Transverse colon (tissue), 4 donors: ENCODE results near the gene FITM1. TPM values are rescaled to one million over a fixed set of nuclear protein-coding genes. Genes with fewer than 3 reads are reported as not detected.

Source experiments
- DNase-seq: peaks from one replicate; pipeline ENCODE4 v3.0.0-alpha.2; 2019
- H3K27ac ChIP-seq, 4 donors: fragments of 200-600 bp; sonication (generic); 2 replicates each; pipeline ENCODE4 v1.5.1; 2016 to 2018; ENCODE audit warnings: inconsistent platforms in 4 of 4
- H3K27me3 ChIP-seq: fragments of 200-600 bp; sonication (generic); 2 replicates; pipeline ENCODE4 v1.5.1; 2017; ENCODE audit warnings: inconsistent platforms
- H3K36me3 ChIP-seq, 4 donors: fragments of 200-600 bp; sonication (generic); 2 replicates each; pipeline ENCODE4 v1.5.1; 2017 to 2019; ENCODE audit warnings: inconsistent platforms in 4 of 4
- H3K4me1 ChIP-seq, 4 donors: fragments of 200-600 bp; sonication (generic); 2 replicates each; pipeline ENCODE4 v1.5.1; 2017 to 2020; ENCODE audit warnings: inconsistent platforms in 4 of 4
- H3K4me3 ChIP-seq, 4 donors: fragments of 200-600 bp; sonication (generic); 1 replicate in 1 of 4; 2 replicates in 3 of 4; pipeline versions ENCODE4 v1.5.1 to v1.6.1; 2017 to 2019; ENCODE audit warnings: inconsistent platforms in 4 of 4
- H3K9me3 ChIP-seq, 2 donors: fragments of 200-600 bp; sonication (generic); 2 replicates each; pipeline ENCODE4 v1.5.1; 2017 to 2019; ENCODE audit warnings: inconsistent platforms in 2 of 2
- EP300 ChIP-seq: sonication (generic); formaldehyde crosslinking; IDR thresholded peaks from one replicate; pipeline ENCODE4 v1.6.1; 2017; ENCODE audit warnings: antibody characterized with exemption, low read depth
- POLR2A ChIP-seq: fragments of 450-650 bp; IDR thresholded peaks from one replicate; pipeline ENCODE4 v1.6.1; 2016; ENCODE audit warnings: antibody characterized with exemption, mild to moderate bottlenecking, moderate library complexity
- POLR2AphosphoS5 ChIP-seq, 3 donors: sonication (generic); formaldehyde crosslinking; IDR thresholded peaks; one replicate each; pipeline ENCODE4 v1.6.1; 2016; ENCODE audit warnings: antibody characterized with exemption in 3 of 3
- WGBS, 2 donors: methylation state at CpG; one replicate each; pipeline ENCODE4 v1.1.5; 2018; ENCODE audit warnings: low coverage in 1 of 2; 5-methylcytosine and 5-hydroxymethylcytosine counted together
- in situ Hi-C, 4 donors: fragments of 200-750 bp; cut with MboI; loops; one replicate each; pipeline versions ENCODE4 v1.15.0 to v1.15.1; 2017; ENCODE audit warnings: low sequenced_read_pairs in 3 of 4, low pct_ligation_motif_present in 1 of 4, low pct_unique_long_range_greater_than_20kb in 1 of 4
- intact Hi-C: fragments of 100-400 bp; cut with DNase I; formaldehyde crosslinking; loops from one replicate; pipeline ENCODE4 v1.15.1; 2023; ENCODE audit warnings: low total_unique reads
- total RNA-seq, 4 donors: library from RNA; depleted of rRNA; stranded (reverse); fragments of >200 nt; gene quantifications; one replicate each; pipeline ENCODE4 v1.1.0, GENCODE V29; 2016
- TF ChIP-seq, protein P1 (sequence below), 5 experiments: fragments of 200-600 bp in 3 of 5; fragments of 450-650 bp in 2 of 5; sonication (generic) in 3 of 5; IDR thresholded peaks; 1 replicate in 2 of 5; 2 replicates in 3 of 5; pipeline ENCODE4 v1.5.1; 2016 to 2017; ENCODE audit warnings: antibody characterized with exemption in 5 of 5, inconsistent platforms in 3 of 5, mild to moderate bottlenecking in 2 of 5, moderate library complexity in 1 of 5

Gene FITM1
- total RNA-seq, 4 donors from 2014 or later: 1.4 to 1.6 TPM; not detected in 2

DNA sequence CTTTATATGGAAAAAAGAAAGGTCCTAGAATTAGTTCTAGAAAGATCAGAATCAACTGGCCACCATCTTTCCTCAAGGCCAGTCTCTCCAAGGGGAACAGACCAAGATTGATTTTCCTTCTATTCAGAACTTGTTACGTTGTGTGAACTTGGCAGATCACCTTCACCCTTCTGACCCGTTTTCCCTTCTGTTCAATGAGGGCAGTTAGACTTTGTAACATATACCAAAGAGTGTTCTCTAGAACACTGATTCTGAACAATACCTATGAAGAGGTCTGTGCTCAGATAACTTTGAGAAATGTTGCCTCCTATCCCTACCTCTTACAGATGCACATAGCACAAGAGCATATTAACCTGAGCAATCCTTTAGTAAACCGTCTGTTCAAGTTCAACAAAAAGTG, 47.0 kb upstream of the FITM1 start:
- 74 to 90% methylated on average over 3 of the region's 3 CpGs for WGBS, 2 donors
- TF ChIP-seq POLR2AphosphoS5 (IDR thresholded peaks at IDR 0.05): no peak
- no peak for TF ChIP-seq EP300
- TF ChIP-seq, protein P1, sequence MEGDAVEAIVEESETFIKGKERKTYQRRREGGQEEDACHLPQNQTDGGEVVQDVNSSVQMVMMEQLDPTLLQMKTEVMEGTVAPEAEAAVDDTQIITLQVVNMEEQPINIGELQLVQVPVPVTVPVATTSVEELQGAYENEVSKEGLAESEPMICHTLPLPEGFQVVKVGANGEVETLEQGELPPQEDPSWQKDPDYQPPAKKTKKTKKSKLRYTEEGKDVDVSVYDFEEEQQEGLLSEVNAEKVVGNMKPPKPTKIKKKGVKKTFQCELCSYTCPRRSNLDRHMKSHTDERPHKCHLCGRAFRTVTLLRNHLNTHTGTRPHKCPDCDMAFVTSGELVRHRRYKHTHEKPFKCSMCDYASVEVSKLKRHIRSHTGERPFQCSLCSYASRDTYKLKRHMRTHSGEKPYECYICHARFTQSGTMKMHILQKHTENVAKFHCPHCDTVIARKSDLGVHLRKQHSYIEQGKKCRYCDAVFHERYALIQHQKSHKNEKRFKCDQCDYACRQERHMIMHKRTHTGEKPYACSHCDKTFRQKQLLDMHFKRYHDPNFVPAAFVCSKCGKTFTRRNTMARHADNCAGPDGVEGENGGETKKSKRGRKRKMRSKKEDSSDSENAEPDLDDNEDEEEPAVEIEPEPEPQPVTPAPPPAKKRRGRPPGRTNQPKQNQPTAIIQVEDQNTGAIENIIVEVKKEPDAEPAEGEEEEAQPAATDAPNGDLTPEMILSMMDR (IDR thresholded peaks at IDR 0.05): no peak
- TF ChIP-seq POLR2A: no peak
- Histone ChIP-seq H3K27ac (no peak overlapping the region), H3K9me3 (no peaks in the 10 kb centered on the region), H3K27me3 (no peaks in the 10 kb centered on the region), H3K36me3 (no peaks in the 10 kb centered on the region), H3K4me1 (peaks cover 0 to 17% (median 10%) of the 10 kb centered on the region in 4 donors), H3K4me3 (no peak overlapping the region)
- DNase-seq: no peak
- in situ Hi-C loops: no loop called here
- intact Hi-C loops: no loop called here

DNA sequence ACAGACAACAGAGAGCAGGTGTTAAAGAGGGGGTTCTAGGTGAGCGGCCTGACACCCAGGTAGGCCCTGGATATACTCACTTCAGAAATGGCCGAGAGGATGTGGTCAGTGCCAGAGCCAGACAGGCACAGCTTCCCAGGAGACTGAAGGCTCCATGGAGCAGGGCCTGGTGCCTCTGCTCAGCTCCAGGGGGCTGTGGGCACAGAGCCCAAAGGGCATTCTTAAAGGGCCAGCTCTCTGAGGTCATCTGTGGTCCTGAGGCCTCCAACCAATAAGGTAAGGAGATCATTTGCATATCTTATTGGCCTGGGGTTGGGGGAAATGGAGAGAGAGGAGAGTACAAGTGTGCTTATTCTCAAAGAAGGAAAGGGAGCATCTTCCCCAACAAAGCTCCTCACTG, 46.0 kb upstream of the FITM1 start:
- Histone ChIP-seq H3K27me3 (no peaks in the 10 kb centered on the region), H3K4me1 (peaks cover 0 to 17% (median 10%) of the 10 kb centered on the region in 4 donors), H3K27ac (no peak overlapping the region), H3K9me3 (no peaks in the 10 kb centered on the region), H3K36me3 (no peaks in the 10 kb centered on the region), H3K4me3 (no peak overlapping the region)
- WGBS, 2 donors: 100% methylated on average over 2 of the region's 2 CpGs; no CpG with 5 or more reads in 1 of the 2 donors
- intact Hi-C loops: no loop called here
- no peak for DNase-seq
- in situ Hi-C loops: no loop called here
- TF ChIP-seq POLR2A (no peak), POLR2AphosphoS5 (IDR thresholded peaks at IDR 0.05) (no peak), EP300 (no peak)
- TF ChIP-seq, protein P1 (IDR thresholded peaks at IDR 0.05): no peak

DNA sequence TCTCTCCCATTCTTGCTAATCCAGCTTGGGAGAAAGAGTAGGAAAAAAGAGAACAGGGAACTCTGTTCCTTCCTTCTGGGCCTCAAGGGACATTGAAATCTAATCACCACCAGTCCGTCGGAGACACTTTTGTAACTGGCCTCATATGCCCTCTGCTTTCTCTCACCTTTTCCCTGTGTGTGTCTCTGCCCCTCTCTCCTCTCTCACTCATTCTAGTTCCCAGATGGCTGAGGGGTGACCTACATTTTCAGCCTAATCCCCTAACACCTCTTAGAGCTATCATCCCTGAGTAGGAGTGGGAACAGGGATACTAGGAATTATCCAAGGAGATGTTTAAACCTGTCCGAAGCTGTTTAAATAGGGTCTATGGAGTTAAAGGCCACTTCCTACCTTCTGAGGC, 45.2 kb upstream of the FITM1 start:
- no peak for TF ChIP-seq POLR2AphosphoS5 (IDR thresholded peaks at IDR 0.05)
- TF ChIP-seq EP300: no peak
- no peak for DNase-seq
- Histone ChIP-seq H3K4me3 (no peak overlapping the region), H3K9me3 (no peaks in the 10 kb centered on the region), H3K36me3 (no peaks in the 10 kb centered on the region), H3K4me1 (peaks cover 0 to 16% (median 10%) of the 10 kb centered on the region in 4 donors), H3K27me3 (no peaks in the 10 kb centered on the region), H3K27ac (no peak overlapping the region)
- in situ Hi-C loops (no loop called here), intact Hi-C loops (no loop called here)
- 91 to 94% methylated on average over 3 of the region's 3 CpGs for WGBS, 2 donors

DNA sequence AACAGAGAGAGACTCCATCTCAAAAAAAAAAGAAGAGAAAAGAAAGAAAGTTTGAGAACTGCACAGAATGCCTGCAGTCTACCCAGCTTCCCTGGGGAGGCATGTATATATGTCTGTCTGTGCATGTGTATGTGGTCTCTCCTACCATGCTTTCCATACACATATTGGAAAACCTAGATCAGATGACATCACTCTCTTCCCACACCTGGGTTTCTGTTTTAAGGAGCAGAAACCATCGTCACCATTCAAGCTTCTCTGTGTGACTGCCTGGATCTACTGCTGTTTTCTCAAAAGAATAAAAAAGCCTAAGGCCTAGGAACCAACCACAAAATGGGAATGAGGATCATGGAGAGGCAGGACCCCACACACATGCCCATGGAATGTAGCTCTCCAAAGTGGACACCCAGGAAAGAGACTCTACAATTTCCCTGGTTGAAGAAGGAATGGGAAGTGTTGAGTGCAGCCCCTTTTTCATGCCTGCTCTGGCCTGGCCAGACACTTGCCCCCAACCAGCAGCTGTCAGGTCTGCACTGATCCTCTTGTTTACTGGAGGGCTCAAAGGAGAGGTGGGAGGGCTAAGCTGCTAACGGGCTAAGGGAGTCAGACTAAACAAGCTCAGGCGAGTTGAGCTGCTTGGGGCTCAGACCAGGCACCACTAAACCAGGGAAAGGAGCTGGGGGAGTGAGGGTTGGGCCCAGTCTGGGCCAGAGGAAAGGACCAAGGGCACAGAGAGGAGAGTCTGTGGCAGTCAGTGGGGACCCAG, 44.1 kb upstream of the FITM1 start:
- intact Hi-C loops (no loop called here), in situ Hi-C loops (no loop called here)
- no peak for TF ChIP-seq POLR2A
- TF ChIP-seq EP300: no peak
- TF ChIP-seq, protein P1 (IDR thresholded peaks at IDR 0.05): no peak
- TF ChIP-seq POLR2AphosphoS5 (IDR thresholded peaks at IDR 0.05): no peak
- H3K36me3 ChIP-seq: no peaks in the 10 kb centered on the region
- H3K27ac ChIP-seq: no peak overlapping the region
- DNase-seq: no peak
- H3K27me3 ChIP-seq: no peaks in the 10 kb centered on the region
- peaks cover 0 to 11% (median 4%) of the 10 kb centered on the region in 4 donors for H3K4me1 ChIP-seq
- no peak overlapping the region for H3K4me3 ChIP-seq
- H3K9me3 ChIP-seq: no peaks in the 10 kb centered on the region
- 80 to 90% methylated on average over 1 to 3 of the region's 3 CpGs for WGBS, 2 donors

DNA sequence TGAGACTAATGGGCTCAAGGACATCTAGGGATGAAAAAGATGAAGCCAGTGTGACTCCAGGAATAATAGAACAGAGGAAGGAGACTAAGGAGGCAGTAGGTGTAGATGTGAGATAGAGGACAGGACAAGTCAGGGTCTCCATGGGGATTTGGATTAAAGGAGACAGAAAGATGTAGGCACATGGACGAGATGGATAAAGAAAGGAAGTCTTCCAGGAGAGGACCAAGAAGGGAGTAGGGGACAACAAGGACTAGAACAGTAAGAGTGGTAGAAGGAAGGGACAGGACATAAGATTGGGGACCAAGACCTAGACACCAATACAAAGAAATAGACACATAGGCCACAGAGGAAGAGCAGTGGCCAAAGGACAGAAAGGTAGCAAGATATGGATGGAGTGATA, 43.5 kb upstream of the FITM1 start:
- in situ Hi-C loops: no loop called here
- Histone ChIP-seq H3K4me3 (no peak overlapping the region), H3K4me1 (peaks cover 0 to 12% (median under 1%) of the 10 kb centered on the region in 4 donors), H3K36me3 (no peaks in the 10 kb centered on the region), H3K27me3 (no peaks in the 10 kb centered on the region), H3K9me3 (no peaks in the 10 kb centered on the region), H3K27ac (no peak overlapping the region)
- no peak for DNase-seq
- intact Hi-C loops: no loop called here
- TF ChIP-seq POLR2AphosphoS5 (IDR thresholded peaks at IDR 0.05) (no peak), EP300 (no peak), POLR2A (no peak)
- TF ChIP-seq, protein P1 (IDR thresholded peaks at IDR 0.05): no peak
- WGBS, 2 donors: 83 to 85% methylated on average over 1 of the region's 1 CpG
